Ovary (tissue), 10 donors: ENCODE results near the gene DISC1. TPM values are rescaled to one million over a fixed set of nuclear protein-coding genes. Genes with fewer than 3 reads are reported as not detected.
A peak's percentile ranks its signal among the peaks of the same experiment; 100 is the strongest.

ENCODE experiments used
- DNase-seq, 5 donors: peaks; one replicate each; pipeline ENCODE4 v3.0.0-alpha.2; 2019 to 2020
- H3K27ac ChIP-seq, 2 donors: fragments of 200-600 bp; one replicate each; pipeline versions ENCODE4 v1.5.1 to v1.8.0; 2019 to 2022
- H3K27me3 ChIP-seq: fragments of 200-600 bp; one replicate; pipeline ENCODE4 v1.8.0; 2022
- H3K36me3 ChIP-seq: fragments of 200-600 bp; sonication (generic); one replicate; pipeline ENCODE4 v1.5.1; 2019
- H3K4me1 ChIP-seq: one replicate; pipeline ENCODE4 v1.8.1; 2013; ENCODE audit warnings: mild to moderate bottlenecking, moderate library complexity; ENCODE audit not compliant: insufficient read depth
- H3K4me3 ChIP-seq: fragments of 200-600 bp; sonication (generic); one replicate; pipeline ENCODE4 v1.5.1; 2017
- H3K9me3 ChIP-seq, 2 donors: fragments of 200-600 bp in 1 of 2; sonication (generic) in 1 of 2; one replicate each; pipeline versions ENCODE4 v1.5.1 to v1.8.1; 2013 to 2019; ENCODE audit warnings: mild to moderate bottlenecking in 1 of 2, moderate library complexity in 1 of 2
- EP300 ChIP-seq: sonication (generic); formaldehyde crosslinking; IDR thresholded peaks from one replicate; pipeline ENCODE4 v1.6.1; 2017; ENCODE audit warnings: antibody characterized with exemption
- POLR2A ChIP-seq: fragments of 450-650 bp; IDR thresholded peaks from one replicate; pipeline ENCODE4 v1.6.1; 2017; ENCODE audit warnings: antibody characterized with exemption, mild to moderate bottlenecking, moderate library complexity
- WGBS, 3 donors: extraction: QIAGEN DNeasy Blood & Tissue Kit in 1 of 3; methylation state at CpG; one replicate each; pipeline versions ENCODE4 v1.1.5 to v1.1.7; 2013 to 2017; 5-methylcytosine and 5-hydroxymethylcytosine counted together
- intact Hi-C, 4 donors: fragments of 100-400 bp; cut with DNase I; formaldehyde crosslinking; loops; one replicate each; pipeline versions ENCODE4 v1.11.0 to v1.15.1; 2022 to 2023
- long read RNA-seq, 3 donors: library from polyadenylated mRNA in 2 of 3; unstranded in 2 of 3; transcript quantifications; one replicate each; pipeline ENCODE4 v2.0.0 and lab custom pipeline, GENCODE V29; 2021 to 2026
- polyA plus RNA-seq, 2 donors: library from polyadenylated mRNA; stranded (reverse); fragments of 200-250 nt in 1 of 2; fragments of 350-450 nt in 1 of 2; fragmentation: Illumina TruSeq in 1 of 2; extraction: RNeasy Lipid Tissue Mini Kit (QIAGEN cat#74804) in 1 of 2; gene quantifications; one replicate each; pipeline ENCODE4 v1.2.3, GENCODE V29; 2013 to 2014
- total RNA-seq, 7 donors: library from RNA; depleted of rRNA in 2 of 7; stranded (reverse); fragments of >200 nt in 2 of 7; fragmentation: NEBNext Ultra II Directional in 3 of 7; extraction: Animal tissue kit (Norgen Biotek cat#: 25700) in 3 of 7; gene quantifications; one replicate each; pipeline versions ENCODE4 v1.1.0 to v1.2.4, GENCODE V29; 2016 to 2023
- TF ChIP-seq, protein P1 (sequence below), 3 donors: fragments of 450-650 bp in 2 of 3; fragments of 200-600 bp in 1 of 3; IDR thresholded peaks; one replicate each; pipeline versions ENCODE4 v1.5.1 to v1.8.0; 2016 to 2022; ENCODE audit warnings: antibody characterized with exemption in 3 of 3, mild to moderate bottlenecking in 1 of 3
- donor health status: DM: no; HTN: no; CAD: no; lungs with moderate emphysema.
- donor health status: DM: no; HTN: no; CAD: no.
- donor health status: Bipolar disorder and iron deficiency.
- donor health status: DM: yes; HTN: yes; CAD: no.
- donor health status: DM: no; HTN: no; CAD: no.
- donor health status: DM: yes; HTN: yes; CAD: no.

The DISC1 gene
- total RNA-seq (10 to 100 TPM in 6 of 7 donors, 1 to 10 TPM in 1; 6.7 to 24.3 (median 13.7) TPM), polyA plus RNA-seq (1 to 10 TPM; 3.0 to 5.3 TPM)
- long read RNA-seq, donor 1, partial matches to known transcripts: 0 of 3 reads
- long read RNA-seq, donor 1, other reads (novel, unspliced or antisense): 3 of 3 reads
- long read RNA-seq, donor 2: 0 reads
- long read RNA-seq, donor 3, partial matches to known transcripts: 2 of 7 reads
- long read RNA-seq, donor 3, other reads (novel, unspliced or antisense): 5 of 7 reads

DNA sequence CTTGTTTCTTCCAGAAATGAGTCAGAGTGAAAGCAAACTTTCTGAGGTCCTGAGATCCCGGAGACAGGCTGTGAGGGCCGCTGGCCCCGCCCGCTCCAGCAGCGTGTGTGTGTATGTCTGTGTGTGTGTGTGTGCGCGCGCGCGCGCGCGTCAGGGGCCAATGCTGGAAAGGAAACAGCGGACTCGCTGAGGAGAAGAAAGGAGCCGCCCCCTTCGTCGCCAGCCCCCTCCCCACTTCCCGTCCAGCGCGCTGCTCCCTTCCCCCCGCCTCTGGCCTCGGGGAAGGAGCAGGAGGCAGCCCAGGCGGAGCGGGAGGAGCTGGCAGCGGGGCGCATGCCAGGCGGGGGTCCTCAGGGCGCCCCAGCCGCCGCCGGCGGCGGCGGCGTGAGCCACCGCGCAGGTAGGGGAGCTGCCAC is at the start of gene DISC1:
TSS of gene DISC1 (plus strand) at position 256 of the 416 bp plus-strand sequence. CDS start at position 334, 78 bp downstream.
- peak; percentile 87 to 89 (median 88) for DNase-seq
- H3K9me3 ChIP-seq: no peaks in the 10 kb centered on the region
- peak within 1 kb of the TSS; percentile 68 to 86 for H3K27ac ChIP-seq
- H3K4me1 ChIP-seq: peaks cover 8% of the 10 kb centered on the region
- H3K27me3 ChIP-seq: no peaks in the 10 kb centered on the region
- intact Hi-C loops: no loop called here
- peak; percentile 9 for TF ChIP-seq POLR2A
- no peak for TF ChIP-seq EP300
- TF ChIP-seq, protein P1, sequence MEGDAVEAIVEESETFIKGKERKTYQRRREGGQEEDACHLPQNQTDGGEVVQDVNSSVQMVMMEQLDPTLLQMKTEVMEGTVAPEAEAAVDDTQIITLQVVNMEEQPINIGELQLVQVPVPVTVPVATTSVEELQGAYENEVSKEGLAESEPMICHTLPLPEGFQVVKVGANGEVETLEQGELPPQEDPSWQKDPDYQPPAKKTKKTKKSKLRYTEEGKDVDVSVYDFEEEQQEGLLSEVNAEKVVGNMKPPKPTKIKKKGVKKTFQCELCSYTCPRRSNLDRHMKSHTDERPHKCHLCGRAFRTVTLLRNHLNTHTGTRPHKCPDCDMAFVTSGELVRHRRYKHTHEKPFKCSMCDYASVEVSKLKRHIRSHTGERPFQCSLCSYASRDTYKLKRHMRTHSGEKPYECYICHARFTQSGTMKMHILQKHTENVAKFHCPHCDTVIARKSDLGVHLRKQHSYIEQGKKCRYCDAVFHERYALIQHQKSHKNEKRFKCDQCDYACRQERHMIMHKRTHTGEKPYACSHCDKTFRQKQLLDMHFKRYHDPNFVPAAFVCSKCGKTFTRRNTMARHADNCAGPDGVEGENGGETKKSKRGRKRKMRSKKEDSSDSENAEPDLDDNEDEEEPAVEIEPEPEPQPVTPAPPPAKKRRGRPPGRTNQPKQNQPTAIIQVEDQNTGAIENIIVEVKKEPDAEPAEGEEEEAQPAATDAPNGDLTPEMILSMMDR (IDR thresholded peaks at IDR 0.05): no peak
- 0 to 1% (median 0%) methylated on average over 30 to 38 of the region's 38 CpGs for WGBS, 3 donors
- H3K4me3 ChIP-seq: peak within 1 kb of the TSS; percentile 52
- no peaks in the 10 kb centered on the region for H3K36me3 ChIP-seq

DNA sequence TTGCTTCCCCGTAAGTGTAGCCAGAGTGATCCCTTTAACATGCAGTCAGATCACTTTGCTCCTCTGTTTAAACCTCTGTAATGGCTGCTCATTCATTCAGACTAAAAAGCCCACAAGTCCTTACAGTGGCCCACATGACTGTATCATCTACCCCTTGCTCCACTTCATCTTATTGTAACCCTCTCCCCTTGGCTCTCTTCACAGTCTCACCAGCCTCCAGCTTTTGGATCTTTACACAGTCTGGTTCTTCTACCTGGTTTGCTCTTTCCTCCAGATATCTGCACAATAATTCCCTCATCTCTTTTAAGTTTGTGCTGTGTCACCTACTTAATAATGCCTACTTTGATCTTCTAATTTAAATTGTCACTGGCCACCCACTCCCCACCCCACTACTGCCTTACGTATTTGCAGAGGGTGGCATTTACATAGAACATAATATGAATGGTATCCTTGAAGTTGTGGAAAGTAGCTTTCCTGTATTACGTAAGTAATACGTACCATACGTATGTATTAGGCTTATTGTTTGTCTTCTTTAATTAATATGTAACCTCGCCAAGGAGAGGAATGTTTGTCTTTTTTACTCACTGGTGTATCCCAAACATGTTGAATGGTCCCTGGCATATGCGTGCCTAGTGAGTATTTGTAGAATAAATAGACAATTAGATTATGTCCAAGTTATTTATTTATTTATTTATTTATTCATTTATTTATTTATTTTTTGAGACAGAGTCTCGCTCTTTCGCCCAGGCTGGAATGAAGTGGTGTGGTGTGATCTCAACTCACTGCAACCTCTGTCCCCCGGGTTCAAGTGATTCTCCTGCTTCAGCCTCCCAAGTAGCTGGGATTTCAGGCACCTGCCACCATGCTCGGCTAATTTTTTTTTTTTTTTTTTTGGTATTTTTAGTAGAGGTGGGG is 49.5 kb upstream of the DISC1 start:
- H3K4me3 ChIP-seq: no peak overlapping the region
- 86 to 92% (median 88%) methylated on average over 11 of the region's 11 CpGs for WGBS, 3 donors
- no peak for DNase-seq
- TF ChIP-seq EP300: no peak
- TF ChIP-seq, protein P1 (IDR thresholded peaks at IDR 0.05): no peak
- no peak for TF ChIP-seq POLR2A
- no peaks in the 10 kb centered on the region for H3K27me3 ChIP-seq
- H3K36me3 ChIP-seq: no peaks in the 10 kb centered on the region
- no peaks in the 10 kb centered on the region for H3K9me3 ChIP-seq
- intact Hi-C loops: no loop called here
- H3K4me1 ChIP-seq: no peaks in the 10 kb centered on the region
- no peak overlapping the region for H3K27ac ChIP-seq

DNA sequence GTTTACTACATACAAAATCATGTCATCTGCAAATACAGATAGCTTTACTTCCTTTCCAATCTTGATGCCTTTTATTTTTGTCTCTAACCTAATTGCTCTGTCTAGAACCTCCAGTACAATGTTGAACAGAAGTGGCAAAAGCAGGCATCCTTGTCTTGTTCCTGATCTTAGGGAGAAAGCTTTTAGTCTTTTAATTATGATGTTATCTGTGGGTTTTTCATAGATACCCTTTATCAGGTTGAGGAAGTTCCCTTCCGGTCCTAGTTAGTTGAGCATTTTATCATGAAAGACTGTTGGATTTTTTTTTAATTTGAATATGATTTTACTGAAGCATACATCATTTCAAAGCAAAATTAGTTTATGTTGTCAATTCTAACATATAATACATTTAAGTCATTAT is 45.7 kb upstream of the DISC1 start:
- no peak overlapping the region for H3K4me3 ChIP-seq
- no peaks in the 10 kb centered on the region for H3K36me3 ChIP-seq
- no peak for DNase-seq
- intact Hi-C loops: no loop called here
- H3K9me3 ChIP-seq: no peaks in the 10 kb centered on the region
- H3K4me1 ChIP-seq: no peaks in the 10 kb centered on the region
- H3K27ac ChIP-seq: no peak overlapping the region
- 81 to 89% (median 84%) methylated on average over 1 of the region's 1 CpG for WGBS, 3 donors
- TF ChIP-seq, protein P1 (IDR thresholded peaks at IDR 0.05): no peak
- no peak for TF ChIP-seq POLR2A
- no peak for TF ChIP-seq EP300
- H3K27me3 ChIP-seq: no peaks in the 10 kb centered on the region

DNA sequence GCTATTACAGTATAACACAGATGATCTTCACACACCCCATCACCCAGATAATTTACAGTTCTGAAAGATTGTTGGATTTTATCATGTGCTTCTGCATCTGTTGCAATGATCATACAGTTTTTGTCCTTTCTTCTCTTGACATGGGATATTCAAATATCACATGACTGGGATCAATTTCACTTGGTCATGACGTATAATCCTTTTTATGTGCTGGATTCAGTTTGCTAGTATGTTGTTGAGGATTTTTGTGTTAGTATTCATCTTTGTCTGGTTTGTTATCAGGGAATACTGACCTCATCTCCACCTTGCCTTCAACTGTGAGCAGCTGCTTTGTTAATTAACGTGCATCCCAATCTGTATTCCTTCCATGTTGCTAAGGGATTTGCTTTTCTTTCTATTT is 44.7 kb upstream of the DISC1 start:
- H3K4me1 ChIP-seq: no peaks in the 10 kb centered on the region
- no peaks in the 10 kb centered on the region for H3K9me3 ChIP-seq
- no peak overlapping the region for H3K4me3 ChIP-seq
- H3K27me3 ChIP-seq: no peaks in the 10 kb centered on the region
- WGBS, 3 donors: 54 to 61% (median 58%) methylated on average over 2 of the region's 2 CpGs
- no peak overlapping the region for H3K27ac ChIP-seq
- intact Hi-C loops: no loop called here
- DNase-seq: no peak
- TF ChIP-seq EP300 (no peak), POLR2A (no peak)
- TF ChIP-seq, protein P1 (IDR thresholded peaks at IDR 0.05): no peak
- no peaks in the 10 kb centered on the region for H3K36me3 ChIP-seq
